ENCODE measurements around the gene ELL. TPM values are rescaled to one million over a fixed set of nuclear protein-coding genes. Genes with fewer than 3 reads are reported as not detected.

Gene ELL
- polyA plus RNA-seq, 1 donor from 2014 or later = 7.2 TPM

GRCh38 chr19:18427080-18427742 lies 94.7 kb downstream of the ELL start:
- Histone ChIP-seq H2AFZ (ENCODE audit: low read depth, low read length) (no peak overlapping the region), H4K20me1 (ENCODE audit: insufficient read depth) (no peaks in the 10 kb centered on the region), H3K9ac (ENCODE audit: low read length) (no peak overlapping the region), H3K27me3 (ENCODE audit: insufficient read depth, low read depth, low read length) (no peaks in the 10 kb centered on the region), H3K4me2 (ENCODE audit: low read length) (no peak overlapping the region), H3K4me3 (ENCODE audit: low read length) (no peak overlapping the region), H3F3A (ENCODE audit: insufficient read depth, low read length, poor library complexity, severe bottlenecking) (no peaks in the 10 kb centered on the region), H3K36me3 (ENCODE audit: insufficient read depth, low read length) (no peaks in the 10 kb centered on the region), H3K79me2 (replicated peaks; ENCODE audit: insufficient read depth, low read length) (peaks cover 11% of the 10 kb centered on the region), H3K9me3 (ENCODE audit: low read length) (no peaks in the 10 kb centered on the region), H3K9me2 (ENCODE audit: insufficient read depth, low read length) (no peaks in the 10 kb centered on the region), H3K27ac (ENCODE audit: low read length) (no peak overlapping the region)
- TF ChIP-seq SMC3 (conservative IDR thresholded peaks at IDR 0.05; ENCODE audit: poor library complexity) (no peak), MXI1 (conservative IDR thresholded peaks at IDR 0.05; ENCODE audit: poor library complexity, severe bottlenecking) (no peak), TAF1 (IDR thresholded peaks at IDR 0.05; ENCODE audit: low read depth) (no peak), RAD21 (conservative IDR thresholded peaks at IDR 0.05) (no peak), EP300 (conservative IDR thresholded peaks at IDR 0.05; ENCODE audit: poor library complexity, severe bottlenecking) (no peak), POLR2AphosphoS5 (IDR thresholded peaks at IDR 0.05) (no peak), EZH2 (IDR thresholded peaks at IDR 0.05; ENCODE audit: borderline replicate concordance, insufficient read depth, low read length, poor library complexity, severe bottlenecking) (no peak)
- TF ChIP-seq, protein P1, sequence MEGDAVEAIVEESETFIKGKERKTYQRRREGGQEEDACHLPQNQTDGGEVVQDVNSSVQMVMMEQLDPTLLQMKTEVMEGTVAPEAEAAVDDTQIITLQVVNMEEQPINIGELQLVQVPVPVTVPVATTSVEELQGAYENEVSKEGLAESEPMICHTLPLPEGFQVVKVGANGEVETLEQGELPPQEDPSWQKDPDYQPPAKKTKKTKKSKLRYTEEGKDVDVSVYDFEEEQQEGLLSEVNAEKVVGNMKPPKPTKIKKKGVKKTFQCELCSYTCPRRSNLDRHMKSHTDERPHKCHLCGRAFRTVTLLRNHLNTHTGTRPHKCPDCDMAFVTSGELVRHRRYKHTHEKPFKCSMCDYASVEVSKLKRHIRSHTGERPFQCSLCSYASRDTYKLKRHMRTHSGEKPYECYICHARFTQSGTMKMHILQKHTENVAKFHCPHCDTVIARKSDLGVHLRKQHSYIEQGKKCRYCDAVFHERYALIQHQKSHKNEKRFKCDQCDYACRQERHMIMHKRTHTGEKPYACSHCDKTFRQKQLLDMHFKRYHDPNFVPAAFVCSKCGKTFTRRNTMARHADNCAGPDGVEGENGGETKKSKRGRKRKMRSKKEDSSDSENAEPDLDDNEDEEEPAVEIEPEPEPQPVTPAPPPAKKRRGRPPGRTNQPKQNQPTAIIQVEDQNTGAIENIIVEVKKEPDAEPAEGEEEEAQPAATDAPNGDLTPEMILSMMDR (IDR thresholded peaks at IDR 0.05; ENCODE audit: poor library complexity, severe bottlenecking) = no peak
- TF ChIP-seq, protein P2, sequence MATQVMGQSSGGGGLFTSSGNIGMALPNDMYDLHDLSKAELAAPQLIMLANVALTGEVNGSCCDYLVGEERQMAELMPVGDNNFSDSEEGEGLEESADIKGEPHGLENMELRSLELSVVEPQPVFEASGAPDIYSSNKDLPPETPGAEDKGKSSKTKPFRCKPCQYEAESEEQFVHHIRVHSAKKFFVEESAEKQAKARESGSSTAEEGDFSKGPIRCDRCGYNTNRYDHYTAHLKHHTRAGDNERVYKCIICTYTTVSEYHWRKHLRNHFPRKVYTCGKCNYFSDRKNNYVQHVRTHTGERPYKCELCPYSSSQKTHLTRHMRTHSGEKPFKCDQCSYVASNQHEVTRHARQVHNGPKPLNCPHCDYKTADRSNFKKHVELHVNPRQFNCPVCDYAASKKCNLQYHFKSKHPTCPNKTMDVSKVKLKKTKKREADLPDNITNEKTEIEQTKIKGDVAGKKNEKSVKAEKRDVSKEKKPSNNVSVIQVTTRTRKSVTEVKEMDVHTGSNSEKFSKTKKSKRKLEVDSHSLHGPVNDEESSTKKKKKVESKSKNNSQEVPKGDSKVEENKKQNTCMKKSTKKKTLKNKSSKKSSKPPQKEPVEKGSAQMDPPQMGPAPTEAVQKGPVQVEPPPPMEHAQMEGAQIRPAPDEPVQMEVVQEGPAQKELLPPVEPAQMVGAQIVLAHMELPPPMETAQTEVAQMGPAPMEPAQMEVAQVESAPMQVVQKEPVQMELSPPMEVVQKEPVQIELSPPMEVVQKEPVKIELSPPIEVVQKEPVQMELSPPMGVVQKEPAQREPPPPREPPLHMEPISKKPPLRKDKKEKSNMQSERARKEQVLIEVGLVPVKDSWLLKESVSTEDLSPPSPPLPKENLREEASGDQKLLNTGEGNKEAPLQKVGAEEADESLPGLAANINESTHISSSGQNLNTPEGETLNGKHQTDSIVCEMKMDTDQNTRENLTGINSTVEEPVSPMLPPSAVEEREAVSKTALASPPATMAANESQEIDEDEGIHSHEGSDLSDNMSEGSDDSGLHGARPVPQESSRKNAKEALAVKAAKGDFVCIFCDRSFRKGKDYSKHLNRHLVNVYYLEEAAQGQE (IDR thresholded peaks at IDR 0.05; ENCODE audit: borderline replicate concordance) = no peak

DNA sequence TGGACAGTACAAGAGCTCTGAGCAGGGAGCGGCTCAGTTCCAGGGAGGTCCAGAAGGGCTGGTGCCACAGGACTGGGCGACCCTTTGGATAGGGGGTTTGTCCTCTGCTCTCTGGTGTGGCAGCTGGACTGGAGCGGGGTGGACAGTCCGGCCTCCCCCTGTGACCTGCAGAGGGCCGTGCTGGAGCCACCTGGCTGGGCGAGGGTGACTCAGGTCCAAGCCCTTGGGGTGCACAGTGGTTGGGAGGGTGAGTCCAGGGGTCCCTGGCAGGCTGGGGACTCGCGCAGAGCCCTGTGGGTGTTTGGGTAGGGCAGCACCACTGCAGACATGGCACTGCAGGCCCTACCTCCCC lies 95.5 kb downstream of the ELL start:
- no peak overlapping the region for H3K9ac ChIP-seq (ENCODE audit: low read length)
- no peak overlapping the region for H3K4me3 ChIP-seq (ENCODE audit: low read length)
- H3K4me2 ChIP-seq (ENCODE audit: low read length) = no peak overlapping the region
- no peak overlapping the region for H2AFZ ChIP-seq (ENCODE audit: low read depth, low read length)
- no peaks in the 10 kb centered on the region for H3K9me3 ChIP-seq (ENCODE audit: low read length)
- no peaks in the 10 kb centered on the region for H4K20me1 ChIP-seq (ENCODE audit: insufficient read depth)
- no peaks in the 10 kb centered on the region for H3F3A ChIP-seq (ENCODE audit: insufficient read depth, low read length, poor library complexity, severe bottlenecking)
- no peaks in the 10 kb centered on the region for H3K27me3 ChIP-seq (ENCODE audit: insufficient read depth, low read depth, low read length)
- H3K27ac ChIP-seq (ENCODE audit: low read length) = no peak overlapping the region
- peaks cover 15% of the 10 kb centered on the region for H3K79me2 ChIP-seq (replicated peaks; ENCODE audit: insufficient read depth, low read length)
- H3K9me2 ChIP-seq (ENCODE audit: insufficient read depth, low read length) = no peaks in the 10 kb centered on the region
- H3K36me3 ChIP-seq (ENCODE audit: insufficient read depth, low read length) = no peaks in the 10 kb centered on the region
- TF ChIP-seq, protein P1 (IDR thresholded peaks at IDR 0.05; ENCODE audit: poor library complexity, severe bottlenecking) = no peak
- TF ChIP-seq POLR2AphosphoS5 (IDR thresholded peaks at IDR 0.05) = no peak
- no peak for TF ChIP-seq RAD21 (conservative IDR thresholded peaks at IDR 0.05)
- TF ChIP-seq EZH2 (IDR thresholded peaks at IDR 0.05; ENCODE audit: borderline replicate concordance, insufficient read depth, low read length, poor library complexity, severe bottlenecking) = no peak
- no peak for TF ChIP-seq TAF1 (IDR thresholded peaks at IDR 0.05; ENCODE audit: low read depth)
- TF ChIP-seq MXI1 (conservative IDR thresholded peaks at IDR 0.05; ENCODE audit: poor library complexity, severe bottlenecking) = no peak
- no peak for TF ChIP-seq EP300 (conservative IDR thresholded peaks at IDR 0.05; ENCODE audit: poor library complexity, severe bottlenecking)
- TF ChIP-seq, protein P2 (IDR thresholded peaks at IDR 0.05; ENCODE audit: borderline replicate concordance) = no peak
- no peak for TF ChIP-seq SMC3 (conservative IDR thresholded peaks at IDR 0.05; ENCODE audit: poor library complexity)
